H9 (cell line): ENCODE results near the gene NEUROD6. TPM values are rescaled to one million over a fixed set of nuclear protein-coding genes. Genes with fewer than 3 reads are reported as not detected.

Experiments used
- DNase-seq: peaks from one replicate; pipeline ENCODE4 v3.0.0-alpha.2; 2017
- H2AFZ ChIP-seq: one replicate; pipeline ENCODE4 v1.6.1; 2013; ENCODE audit warnings: mild to moderate bottlenecking, low read length, control low read depth, moderate library complexity
- H2AK5ac ChIP-seq: 2 replicates; pipeline ENCODE4 v1.6.1; 2013; ENCODE audit warnings: low read length, control low read depth, mixed read lengths; ENCODE audit not compliant: insufficient read length
- H2BK120ac ChIP-seq: one replicate; pipeline ENCODE4 v1.6.1; 2013; ENCODE audit warnings: low read depth, mild to moderate bottlenecking, low read length, control low read depth, inconsistent platforms; ENCODE audit not compliant: poor library complexity, severe bottlenecking
- H2BK12ac ChIP-seq: 2 replicates; pipeline ENCODE4 v1.6.1; 2013; ENCODE audit warnings: low read length, control low read depth, mixed read lengths, low read depth; ENCODE audit not compliant: insufficient read length
- H2BK15ac ChIP-seq: 2 replicates; pipeline ENCODE4 v1.6.1; 2013; ENCODE audit warnings: low read depth, low read length, control low read depth
- H2BK20ac ChIP-seq: one replicate; pipeline ENCODE4 v1.6.1; 2013; ENCODE audit warnings: low read depth, mild to moderate bottlenecking, low read length, control low read depth, inconsistent platforms; ENCODE audit not compliant: poor library complexity, severe bottlenecking
- H2BK5ac ChIP-seq: 2 replicates; pipeline ENCODE4 v1.6.1; 2013; ENCODE audit warnings: low read length, control low read depth, mixed read lengths; ENCODE audit not compliant: insufficient read length
- H3K14ac ChIP-seq: 2 replicates; pipeline ENCODE4 v1.6.1; 2013; ENCODE audit warnings: low read length, control low read depth; ENCODE audit not compliant: insufficient read depth
- H3K18ac ChIP-seq: 2 replicates; pipeline ENCODE4 v1.6.1; 2013; ENCODE audit warnings: low read depth, mild to moderate bottlenecking, mixed read lengths, low read length, control low read depth; ENCODE audit not compliant: insufficient read length
- H3K23ac ChIP-seq: 2 replicates; pipeline ENCODE4 v1.6.1; 2013; ENCODE audit warnings: low read length, control low read depth, mixed read lengths, low read depth; ENCODE audit not compliant: insufficient read length
- H3K23me2 ChIP-seq: 2 replicates; pipeline ENCODE4 v1.6.1; 2013; ENCODE audit warnings: low read depth, mild to moderate bottlenecking, mixed read lengths, low read length, control low read depth; ENCODE audit not compliant: insufficient read length, poor library complexity, severe bottlenecking
- H3K27ac ChIP-seq: 2 replicates; pipeline ENCODE4 v1.5.1; 2013; ENCODE audit warnings: low read length, control low read depth, mixed read lengths, low read depth; ENCODE audit not compliant: insufficient read length
- H3K27me3 ChIP-seq: 2 replicates; pipeline ENCODE4 v1.6.1; 2013; ENCODE audit warnings: low read length, control low read depth, inconsistent platforms; ENCODE audit not compliant: insufficient read depth
- H3K4ac ChIP-seq: 2 replicates; pipeline ENCODE4 v1.6.1; 2013; ENCODE audit warnings: low read depth, mild to moderate bottlenecking, control low read depth, inconsistent platforms, low read length, moderate library complexity
- H3K4me1 ChIP-seq: 2 replicates; pipeline ENCODE4 v1.6.1; 2013; ENCODE audit warnings: low read length, control low read depth, inconsistent platforms; ENCODE audit not compliant: insufficient read depth
- H3K4me2 ChIP-seq: 2 replicates; pipeline ENCODE4 v1.6.1; 2013; ENCODE audit warnings: low read length, control low read depth, mixed read lengths; ENCODE audit not compliant: insufficient read length, insufficient read depth
- H3K56ac ChIP-seq: 2 replicates; pipeline ENCODE4 v1.6.1; 2013; ENCODE audit warnings: low read depth, mild to moderate bottlenecking, mixed read lengths, low read length, control low read depth; ENCODE audit not compliant: insufficient read length
- H3K79me1 ChIP-seq: 2 replicates; pipeline ENCODE4 v1.6.1; 2013; ENCODE audit warnings: low read depth, mild to moderate bottlenecking, moderate library complexity, low read length, control low read depth, inconsistent platforms; ENCODE audit not compliant: insufficient read depth, poor library complexity, severe bottlenecking
- H3K79me2 ChIP-seq: 2 replicates; pipeline ENCODE4 v1.6.1; 2013; ENCODE audit warnings: low read length, control low read depth, inconsistent platforms; ENCODE audit not compliant: insufficient read depth
- H3K9ac ChIP-seq: 2 replicates; pipeline ENCODE4 v1.6.1; 2013; ENCODE audit warnings: low read length, control low read depth, mixed read lengths; ENCODE audit not compliant: insufficient read length; ENCODE audit errors: extremely low read depth
- H3K9me3 ChIP-seq: one replicate; pipeline ENCODE4 v1.6.1; 2013; ENCODE audit warnings: low read depth, low read length, inconsistent platforms; ENCODE audit not compliant: control insufficient read depth
- H3T11ph ChIP-seq: one replicate; pipeline ENCODE4 v1.6.1; 2013; ENCODE audit warnings: mild to moderate bottlenecking, low read length, control low read depth, inconsistent platforms
- H4K20me1 ChIP-seq: one replicate; pipeline ENCODE4 v1.6.1; 2013; ENCODE audit not compliant: control insufficient read depth, insufficient read length, insufficient read depth
- H4K5ac ChIP-seq: 2 replicates; pipeline ENCODE4 v1.6.1; 2013; ENCODE audit warnings: low read depth, mild to moderate bottlenecking, mixed read lengths, low read length, control low read depth; ENCODE audit not compliant: insufficient read length
- H4K8ac ChIP-seq: replicated peaks from 2 replicates; pipeline ENCODE4 v1.6.1; 2013; ENCODE audit warnings: low read length, control low read depth, mixed read lengths, low read depth; ENCODE audit not compliant: insufficient read length
- H4K91ac ChIP-seq: 2 replicates; pipeline ENCODE4 v1.6.1; 2013; ENCODE audit warnings: low read depth, mild to moderate bottlenecking, moderate library complexity, mixed read lengths, low read length, control low read depth; ENCODE audit not compliant: insufficient read length
- H3K27ac Mint-ChIP-seq, 3 experiments: 2 replicates in 2 of 3; 3 replicates in 1 of 3; pipeline ENCODE4 v1.8.0; 2020 to 2021; ENCODE audit warnings: mixed read lengths in 3 of 3, mild to moderate bottlenecking in 1 of 3, moderate library complexity in 1 of 3
- H3K27me3 Mint-ChIP-seq: 2 replicates; pipeline ENCODE4 v1.8.0; 2021; ENCODE audit warnings: low read depth, mild to moderate bottlenecking, moderate library complexity, mixed read lengths
- H3K36me3 Mint-ChIP-seq, 3 experiments: 2 replicates in 2 of 3; 3 replicates in 1 of 3; pipeline ENCODE4 v1.8.0; 2020 to 2021; ENCODE audit warnings: low read depth in 3 of 3, mixed read lengths in 3 of 3; ENCODE audit not compliant: insufficient read depth in 1 of 3
- H3K4me1 Mint-ChIP-seq, 2 experiments: 2 replicates each; pipeline ENCODE4 v1.8.0; 2020; ENCODE audit warnings: mixed read lengths in 2 of 2
- H3K4me3 Mint-ChIP-seq, 2 experiments: 2 replicates in 1 of 2; 3 replicates in 1 of 2; pipeline ENCODE4 v1.8.0; 2020 to 2021; ENCODE audit warnings: mild to moderate bottlenecking in 2 of 2, mixed read lengths in 2 of 2, moderate library complexity in 1 of 2
- H3K9me3 Mint-ChIP-seq, 2 experiments: 2 replicates in 1 of 2; 3 replicates in 1 of 2; pipeline ENCODE4 v1.8.0; 2020; ENCODE audit warnings: mild to moderate bottlenecking in 2 of 2, mixed read lengths in 2 of 2, moderate library complexity in 1 of 2
- CTCF ChIP-seq: fragments of 200-600 bp; sonication (generic); conservative IDR thresholded peaks from 3 replicates; pipeline ENCODE4 v1.8.0; 2021; ENCODE audit warnings: antibody characterized with exemption, mild to moderate bottlenecking
- WGBS: extraction: QIAGEN DNeasy Blood & Tissue Kit; methylation state at CpG from one replicate; pipeline ENCODE4 v1.1.7; 2013; ENCODE audit warnings: missing lambda C conversion rate, low lambda C conversion rate, mixed read lengths; ENCODE audit not compliant: insufficient read length; ENCODE audit errors: extremely low coverage; 5-methylcytosine and 5-hydroxymethylcytosine counted together
- total RNA-seq: library from RNA; stranded (reverse); gene quantifications from 2 replicates; pipeline ENCODE4 v1.2.1, GENCODE V29; 2021

Gene NEUROD6
- total RNA-seq, 1 experiment from 2014 or later: not detected

GRCh38 chr7:31305260-31305659 is 35.3 kb downstream of the NEUROD6 start:
- H4K5ac ChIP-seq: no peak overlapping the region
- peaks cover 6% of the 10 kb centered on the region for H3K27me3 Mint-ChIP-seq
- H3K9me3 ChIP-seq: no peaks in the 10 kb centered on the region

More at GRCh38 chr7:31305260-31305659, 35.3 kb downstream of the NEUROD6 start:
- Mint-ChIP-seq H3K36me3 (no peaks in the 10 kb centered on the region), H3K4me1 (peaks cover 5 to 8% of the 10 kb centered on the region in 2 experiments; a peak in 3 of 4 replicates), H3K4me3 (no peak overlapping the region), H3K9me3 (no peaks in the 10 kb centered on the region), H3K27ac (no peak overlapping the region)
- Histone ChIP-seq H4K91ac (no peak overlapping the region), H4K8ac (no peak overlapping the region), H3K56ac (no peak overlapping the region), H3K14ac (no peak overlapping the region), H2BK20ac (no peak overlapping the region), H3K4me1 (no peaks in the 10 kb centered on the region), H3K79me2 (no peaks in the 10 kb centered on the region), H3K4ac (no peak overlapping the region), H4K20me1 (no peaks in the 10 kb centered on the region), H3K27ac (no peak overlapping the region), H3K9ac (no peak overlapping the region), H2BK12ac (no peak overlapping the region), H2BK120ac (no peak overlapping the region), H3K79me1 (no peaks in the 10 kb centered on the region), H3K18ac (no peak overlapping the region), H2BK15ac (no peak overlapping the region), H3K4me2 (no peak overlapping the region), H3K23me2 (no peaks in the 10 kb centered on the region), H2AFZ (no peak overlapping the region), H3T11ph (no peak overlapping the region), H3K23ac (no peak overlapping the region), H2BK5ac (no peak overlapping the region), H3K27me3 (no peaks in the 10 kb centered on the region), H2AK5ac (no peak overlapping the region)
- WGBS: no CpG with 5 or more reads among the region's 1 CpG
- no peak for TF ChIP-seq CTCF
- DNase-seq: no peak
